Smooth muscle cell (in vitro differentiated cells): ENCODE results near the gene DLK2. TPM values are rescaled to one million over a fixed set of nuclear protein-coding genes. Genes with fewer than 3 reads are reported as not detected.

Experiments
- DNase-seq: peaks from one replicate; lab custom pipeline; 2025; ENCODE audit not compliant: unreplicated experiment; lab: John Stamatoyannopoulos, UW
- H2AFZ ChIP-seq: fragments of 200-600 bp; sonication (generic); 2 replicates; pipeline ENCODE4 v1.6.0; 2016; ENCODE audit warnings: antibody characterized with exemption, low read depth, mild to moderate bottlenecking
- H3F3A ChIP-seq: fragments of 200-600 bp; sonication (generic); 2 replicates; pipeline ENCODE4 v1.6.0; 2017; ENCODE audit warnings: antibody characterized with exemption, low read depth
- H3K27ac ChIP-seq: fragments of 200-600 bp; sonication (generic); 2 replicates; pipeline ENCODE4 v1.5.1; 2016; ENCODE audit warnings: low read depth, mild to moderate bottlenecking
- H3K27me3 ChIP-seq: fragments of 200-600 bp; sonication (generic); 2 replicates; pipeline ENCODE4 v1.6.1; 2016; ENCODE audit warnings: low read depth, mild to moderate bottlenecking
- H3K36me3 ChIP-seq: fragments of 200-600 bp; sonication (generic); 2 replicates; pipeline ENCODE4 v1.5.1; 2016; ENCODE audit warnings: low read depth
- H3K4me1 ChIP-seq: fragments of 200-600 bp; sonication (generic); 2 replicates; pipeline ENCODE4 v1.5.1; 2016; ENCODE audit warnings: low read depth
- H3K4me2 ChIP-seq: fragments of 200-600 bp; sonication (generic); 2 replicates; pipeline ENCODE4 v1.6.0; 2016; ENCODE audit warnings: mild to moderate bottlenecking
- H3K4me3 ChIP-seq: fragments of 200-600 bp; sonication (generic); 2 replicates; pipeline ENCODE4 v1.5.1; 2016; ENCODE audit warnings: mild to moderate bottlenecking
- H3K79me2 ChIP-seq: fragments of 200-600 bp; sonication (generic); 2 replicates; pipeline ENCODE4 v1.6.0; 2016; ENCODE audit warnings: low read depth, mild to moderate bottlenecking
- H3K9ac ChIP-seq: fragments of 200-600 bp; sonication (generic); 2 replicates; pipeline ENCODE4 v1.6.0; 2016; ENCODE audit warnings: low read depth
- H3K9me3 ChIP-seq: fragments of 200-600 bp; sonication (generic); replicated peaks from 2 replicates; pipeline ENCODE4 v1.5.1; 2016; ENCODE audit warnings: low read depth
- H4K20me1 ChIP-seq: fragments of 200-600 bp; sonication (generic); 2 replicates; pipeline ENCODE4 v1.6.0; 2016; ENCODE audit warnings: low read depth
- WGBS: methylation state at CpG from one replicate; pipeline ENCODE4 v1.1.7; 2016; ENCODE audit warnings: low lambda C conversion rate; 5-methylcytosine and 5-hydroxymethylcytosine counted together
- polyA plus RNA-seq: library from polyadenylated mRNA; unstranded; fragments of >200 nt; fragmentation: Nextera tagmentation; extraction: Ambion mirVana; gene quantifications from 2 replicates; pipeline ENCODE4 v1.2.1, GENCODE V29; 2016
- total RNA-seq: library from RNA; depleted of rRNA; stranded (reverse); fragments of >200 nt; gene quantifications from 2 replicates; pipeline ENCODE4 v1.2.3, GENCODE V29; 2014
- TF ChIP-seq, protein P1 (sequence below): fragments of 200-600 bp; sonication (generic); IDR thresholded peaks from 2 replicates; pipeline ENCODE4 v1.5.1; 2017; ENCODE audit warnings: borderline replicate concordance, mild to moderate bottlenecking, antibody characterized with exemption; ENCODE audit not compliant: insufficient read depth, poor library complexity, severe bottlenecking

The DLK2 gene
- total and polyA plus RNA-seq, 2 experiments from 2014 or later = 0.27 to 3.8 TPM

DNA sequence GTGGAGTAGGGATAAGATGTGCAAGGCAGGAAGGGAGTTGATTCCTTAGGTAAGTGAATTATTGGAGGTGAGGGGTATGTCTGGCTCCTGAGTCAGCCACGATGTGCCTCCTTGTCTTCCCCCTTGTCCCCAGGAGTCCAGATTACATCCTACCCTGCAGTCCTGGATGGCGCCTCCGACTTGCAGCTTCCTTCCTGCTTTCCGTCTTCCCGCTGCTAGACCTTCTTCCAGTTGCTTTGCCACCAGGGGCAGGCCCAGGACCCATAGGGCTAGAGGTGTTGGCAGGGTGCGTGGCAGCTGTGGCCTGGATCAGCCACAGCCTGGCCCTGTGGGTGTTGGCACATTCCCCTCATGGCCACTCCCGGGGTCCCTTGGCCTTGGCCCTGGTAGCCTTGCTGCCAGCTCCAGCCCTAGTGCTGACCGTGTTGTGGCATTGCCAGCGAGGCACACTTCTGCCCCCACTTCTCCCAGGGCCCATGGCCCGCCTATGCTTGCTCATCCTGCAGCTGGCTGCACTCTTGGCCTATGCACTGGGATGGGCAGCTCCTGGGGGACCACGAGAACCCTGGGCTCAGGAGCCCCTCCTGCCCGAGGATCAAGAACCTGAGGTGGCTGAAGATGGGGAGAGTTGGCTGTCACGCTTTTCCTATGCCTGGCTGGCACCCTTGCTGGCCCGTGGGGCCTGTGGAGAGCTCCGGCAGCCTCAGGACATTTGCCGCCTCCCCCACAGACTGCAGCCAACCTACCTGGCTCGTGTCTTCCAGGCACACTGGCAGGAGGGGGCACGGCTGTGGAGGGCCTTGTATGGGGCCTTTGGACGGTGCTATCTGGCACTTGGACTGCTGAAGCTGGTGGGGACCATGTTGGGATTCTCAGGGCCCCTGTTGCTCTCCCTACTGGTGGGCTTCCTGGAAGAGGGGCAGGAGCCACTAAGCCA, 23.1 kb downstream of the DLK2 start:
- H3K4me1 ChIP-seq = peaks cover 10% of the 10 kb centered on the region
- no peak overlapping the region for H3K27ac ChIP-seq
- H2AFZ ChIP-seq = no peak overlapping the region
- no peak overlapping the region for H3K4me2 ChIP-seq
- no peaks in the 10 kb centered on the region for H3K27me3 ChIP-seq
- no peaks in the 10 kb centered on the region for H3K36me3 ChIP-seq
- H3F3A ChIP-seq = no peaks in the 10 kb centered on the region
- no peaks in the 10 kb centered on the region for H4K20me1 ChIP-seq
- no peaks in the 10 kb centered on the region for H3K9me3 ChIP-seq
- TF ChIP-seq, protein P1, sequence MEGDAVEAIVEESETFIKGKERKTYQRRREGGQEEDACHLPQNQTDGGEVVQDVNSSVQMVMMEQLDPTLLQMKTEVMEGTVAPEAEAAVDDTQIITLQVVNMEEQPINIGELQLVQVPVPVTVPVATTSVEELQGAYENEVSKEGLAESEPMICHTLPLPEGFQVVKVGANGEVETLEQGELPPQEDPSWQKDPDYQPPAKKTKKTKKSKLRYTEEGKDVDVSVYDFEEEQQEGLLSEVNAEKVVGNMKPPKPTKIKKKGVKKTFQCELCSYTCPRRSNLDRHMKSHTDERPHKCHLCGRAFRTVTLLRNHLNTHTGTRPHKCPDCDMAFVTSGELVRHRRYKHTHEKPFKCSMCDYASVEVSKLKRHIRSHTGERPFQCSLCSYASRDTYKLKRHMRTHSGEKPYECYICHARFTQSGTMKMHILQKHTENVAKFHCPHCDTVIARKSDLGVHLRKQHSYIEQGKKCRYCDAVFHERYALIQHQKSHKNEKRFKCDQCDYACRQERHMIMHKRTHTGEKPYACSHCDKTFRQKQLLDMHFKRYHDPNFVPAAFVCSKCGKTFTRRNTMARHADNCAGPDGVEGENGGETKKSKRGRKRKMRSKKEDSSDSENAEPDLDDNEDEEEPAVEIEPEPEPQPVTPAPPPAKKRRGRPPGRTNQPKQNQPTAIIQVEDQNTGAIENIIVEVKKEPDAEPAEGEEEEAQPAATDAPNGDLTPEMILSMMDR = no peak
- DNase-seq = no peak
- H3K79me2 ChIP-seq = peaks cover 32% of the 10 kb centered on the region
- no peak overlapping the region for H3K9ac ChIP-seq
- 98% methylated on average over 19 of the region's 19 CpGs for WGBS
- H3K4me3 ChIP-seq = no peak overlapping the region

- no peaks in the 10 kb centered on the region for H4K20me1 ChIP-seq
- H3F3A ChIP-seq = no peaks in the 10 kb centered on the region
- no peaks in the 10 kb centered on the region for H3K27me3 ChIP-seq
- H3K36me3 ChIP-seq = no peaks in the 10 kb centered on the region
- no peak for DNase-seq
- peak overlapping the region; percentile 81 for H3K9ac ChIP-seq
- H3K27ac ChIP-seq = peak overlapping the region; percentile 60
- peak overlapping the region; percentile 77 for H3K4me3 ChIP-seq
- peaks cover 10% of the 10 kb centered on the region for H3K4me1 ChIP-seq
- H2AFZ ChIP-seq = peak overlapping the region; percentile 31
- WGBS = 75% methylated on average over 3 of the region's 3 CpGs
- TF ChIP-seq, protein P1 = no peak
- peak overlapping the region; percentile 92 for H3K4me2 ChIP-seq
- no peaks in the 10 kb centered on the region for H3K9me3 ChIP-seq
- H3K79me2 ChIP-seq = peaks cover 32% of the 10 kb centered on the region
Measured at GRCh38 chr6:43428874-43429273, 26.5 kb downstream of the DLK2 start.

- no peak for DNase-seq
- WGBS = 18% methylated on average over 12 of the region's 12 CpGs
- no peaks in the 10 kb centered on the region for H3K9me3 ChIP-seq
- H3K4me1 ChIP-seq = peaks cover 10% of the 10 kb centered on the region
- H4K20me1 ChIP-seq = no peaks in the 10 kb centered on the region
- H3K27ac ChIP-seq = peak overlapping the region; percentile 60
- peak overlapping the region; percentile 92 for H2AFZ ChIP-seq
- peak overlapping the region; percentile 92 for H3K4me2 ChIP-seq
- TF ChIP-seq, protein P1 = no peak
- no peaks in the 10 kb centered on the region for H3F3A ChIP-seq
- no peaks in the 10 kb centered on the region for H3K27me3 ChIP-seq
- H3K9ac ChIP-seq = peak overlapping the region; percentile 81
- peaks cover 32% of the 10 kb centered on the region for H3K79me2 ChIP-seq
- H3K36me3 ChIP-seq = no peaks in the 10 kb centered on the region
- peak overlapping the region; percentile 77 for H3K4me3 ChIP-seq
Measured at GRCh38 chr6:43428112-43428570, 27.2 kb downstream of the DLK2 start.
